Loucy (cell line): Measurements from ENCODE around the gene SLC35F3.

Experiments used
- EZH2phosphoT487 ChIP-seq: fragments of 200-600 bp; IDR thresholded peaks from 2 replicates; pipeline ENCODE4 v1.6.1; 2018; ENCODE audit warnings: antibody characterized with exemption, mild to moderate bottlenecking, moderate library complexity, borderline replicate concordance
- TF ChIP-seq, protein P1 (sequence below): fragments of 200-600 bp; sonication (generic); conservative IDR thresholded peaks from 2 replicates; pipeline ENCODE4 v1.5.1; 2014; ENCODE audit warnings: mild to moderate bottlenecking, antibody characterized with exemption, low read length

DNA sequence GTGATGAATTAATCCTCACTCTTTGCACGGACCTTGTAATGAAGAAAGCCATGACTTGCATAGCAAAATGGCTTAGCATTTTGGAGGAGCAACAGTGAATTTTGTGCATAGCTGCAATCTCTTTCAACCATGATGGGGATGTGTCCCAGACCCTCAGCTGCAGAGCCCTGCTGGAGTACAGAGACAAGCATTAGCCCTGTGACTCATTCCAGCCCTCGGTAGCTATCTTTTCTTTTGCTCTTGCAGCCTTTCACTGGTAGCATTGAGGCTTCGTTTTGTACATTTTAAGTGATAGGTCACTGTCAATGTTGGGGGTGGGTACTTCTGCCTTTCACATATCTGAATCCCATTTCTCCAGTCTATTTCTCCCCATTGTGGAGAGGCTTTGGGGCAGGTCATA, 58.4 kb downstream of the SLC35F3 start:
- TF ChIP-seq, protein P1, sequence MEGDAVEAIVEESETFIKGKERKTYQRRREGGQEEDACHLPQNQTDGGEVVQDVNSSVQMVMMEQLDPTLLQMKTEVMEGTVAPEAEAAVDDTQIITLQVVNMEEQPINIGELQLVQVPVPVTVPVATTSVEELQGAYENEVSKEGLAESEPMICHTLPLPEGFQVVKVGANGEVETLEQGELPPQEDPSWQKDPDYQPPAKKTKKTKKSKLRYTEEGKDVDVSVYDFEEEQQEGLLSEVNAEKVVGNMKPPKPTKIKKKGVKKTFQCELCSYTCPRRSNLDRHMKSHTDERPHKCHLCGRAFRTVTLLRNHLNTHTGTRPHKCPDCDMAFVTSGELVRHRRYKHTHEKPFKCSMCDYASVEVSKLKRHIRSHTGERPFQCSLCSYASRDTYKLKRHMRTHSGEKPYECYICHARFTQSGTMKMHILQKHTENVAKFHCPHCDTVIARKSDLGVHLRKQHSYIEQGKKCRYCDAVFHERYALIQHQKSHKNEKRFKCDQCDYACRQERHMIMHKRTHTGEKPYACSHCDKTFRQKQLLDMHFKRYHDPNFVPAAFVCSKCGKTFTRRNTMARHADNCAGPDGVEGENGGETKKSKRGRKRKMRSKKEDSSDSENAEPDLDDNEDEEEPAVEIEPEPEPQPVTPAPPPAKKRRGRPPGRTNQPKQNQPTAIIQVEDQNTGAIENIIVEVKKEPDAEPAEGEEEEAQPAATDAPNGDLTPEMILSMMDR, result no peak
- no peak for TF ChIP-seq EZH2phosphoT487
